Subcutaneous abdominal adipose tissue (tissue), 5 donors: Measurements from ENCODE around the gene CETN2.
"Not testable (repeated sequence)": the region's sequence is repeated elsewhere in the genome, so short reads cannot be mapped to it uniquely, and the experiment has no call there.

Experiments used
- H3K27ac ChIP-seq: one replicate; pipeline ENCODE4 v1.7.0; 2013; ENCODE audit warnings: low read depth, mild to moderate bottlenecking, inconsistent platforms, low read length, moderate library complexity
- H3K27me3 ChIP-seq, 5 donors: one replicate each; pipeline ENCODE4 v1.7.0; 2013; ENCODE audit warnings: low read length in 5 of 5, inconsistent platforms in 1 of 5; ENCODE audit not compliant: control insufficient read depth in 5 of 5, insufficient read depth in 4 of 5
- H3K36me3 ChIP-seq, 5 donors: one replicate each; pipeline ENCODE4 v1.7.0; 2013; ENCODE audit warnings: low read length in 5 of 5; ENCODE audit not compliant: control insufficient read depth in 5 of 5, insufficient read depth in 5 of 5
- H3K4me1 ChIP-seq, 5 donors: one replicate each; pipeline ENCODE4 v1.7.0; 2013; ENCODE audit warnings: low read length in 5 of 5, mild to moderate bottlenecking in 3 of 5, moderate library complexity in 1 of 5; ENCODE audit not compliant: control insufficient read depth in 5 of 5, insufficient read depth in 5 of 5
- H3K4me3 ChIP-seq, 5 donors: one replicate each; pipeline ENCODE4 v1.7.0; 2013; ENCODE audit warnings: low read length in 5 of 5, low read depth in 1 of 5
- H3K9ac ChIP-seq, 5 donors: one replicate each; pipeline ENCODE4 v1.7.0; 2013; ENCODE audit warnings: low read length in 5 of 5, mild to moderate bottlenecking in 4 of 5, moderate library complexity in 3 of 5
- H3K9me3 ChIP-seq, 5 donors: one replicate each; pipeline ENCODE4 v1.7.0; 2013; ENCODE audit warnings: low read length in 5 of 5; ENCODE audit not compliant: control insufficient read depth in 5 of 5
- donor health status: healthy.
- donor health status: healthy.
- donor health status: healthy.
- donor health status: healthy.
- donor health status: healthy.

CETN2 gene

DNA sequence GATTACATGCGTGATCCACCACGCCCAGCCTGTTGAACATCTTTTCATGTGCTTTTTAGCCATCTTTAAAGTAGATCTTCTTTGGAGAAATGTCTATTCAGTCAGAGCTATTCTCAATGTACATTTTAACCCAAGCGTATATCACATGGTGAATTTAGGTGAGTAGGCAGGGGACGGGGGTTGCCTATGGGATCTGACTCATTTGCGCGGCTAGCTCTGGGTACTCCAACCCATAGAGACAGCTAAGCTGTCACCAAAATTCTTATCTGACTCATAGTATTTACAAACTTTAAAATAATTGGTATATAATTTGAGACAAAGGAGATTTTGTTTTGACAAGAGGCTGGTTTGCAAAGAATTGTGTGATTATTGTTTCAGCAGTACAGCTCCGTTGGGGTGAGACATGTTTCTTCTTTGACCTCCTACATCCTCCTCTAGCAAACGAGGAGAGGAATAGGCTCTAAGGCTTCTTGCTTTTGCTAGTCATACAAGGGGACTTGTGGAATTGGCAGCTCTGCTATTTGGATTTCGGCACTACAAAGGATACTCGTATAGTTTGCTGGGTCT, 12.3 kb upstream of the CETN2 start:
- H3K4me1 ChIP-seq: peaks cover 0 to 3% (median 0%) of the 10 kb centered on the region in 5 donors
- H3K36me3 ChIP-seq: peaks cover 0 to 6% (median 5%) of the 10 kb centered on the region in 5 donors
- no peak overlapping the region for H3K4me3 ChIP-seq
- H3K27me3 ChIP-seq: peaks cover 0 to 10% (median 3%) of the 10 kb centered on the region in 5 donors
- peaks cover 0 to 12% (median 0%) of the 10 kb centered on the region in 5 donors for H3K9me3 ChIP-seq
- H3K9ac ChIP-seq: no peak overlapping the region
- H3K27ac ChIP-seq: no peak overlapping the region

DNA sequence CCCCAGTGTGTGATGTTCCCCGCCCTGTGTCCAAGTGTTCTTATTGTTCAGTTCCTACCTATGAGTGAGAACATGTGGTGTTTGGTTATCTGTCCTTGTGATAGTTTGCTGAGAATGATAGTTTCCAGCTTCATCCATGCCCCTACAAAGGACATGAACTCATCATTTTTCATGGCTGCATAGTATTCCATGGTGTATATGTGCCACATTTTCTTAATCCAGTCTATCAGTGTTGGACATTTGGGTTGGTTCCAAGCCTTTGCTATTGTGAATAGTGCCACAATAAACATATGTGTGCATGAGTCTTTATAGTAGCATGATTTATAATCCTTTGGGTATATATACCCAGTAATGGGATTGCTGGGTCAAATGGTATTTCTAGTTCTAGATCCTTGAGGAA, 4.9 kb upstream of the CETN2 start:
- peaks cover 2 to 27% (median 14%) of the 10 kb centered on the region in 5 donors for H3K4me1 ChIP-seq

GRCh38 chrX:152833378-152833777, 2.8 kb upstream of the CETN2 start:
- H3K36me3 ChIP-seq: peaks cover 0 to 7% (median 3%) of the 10 kb centered on the region in 5 donors
- H3K4me1 ChIP-seq: peaks cover 2 to 32% (median 19%) of the 10 kb centered on the region in 5 donors
- H3K4me3 ChIP-seq: no peak overlapping the region
- no peak overlapping the region for H3K27ac ChIP-seq
- peaks cover 0 to 3% (median 0%) of the 10 kb centered on the region in 5 donors for H3K27me3 ChIP-seq
- no peak overlapping the region for H3K9ac ChIP-seq
- H3K9me3 ChIP-seq: peaks cover 0 to 5% (median 0%) of the 10 kb centered on the region in 5 donors

More for the DNA sequence above, 4.9 kb upstream of the CETN2 start:
- H3K27ac ChIP-seq, H3K9me3 ChIP-seq, H3K27me3 ChIP-seq, H3K36me3 ChIP-seq, H3K9ac ChIP-seq, H3K4me3 ChIP-seq: not testable (repeated sequence)

DNA sequence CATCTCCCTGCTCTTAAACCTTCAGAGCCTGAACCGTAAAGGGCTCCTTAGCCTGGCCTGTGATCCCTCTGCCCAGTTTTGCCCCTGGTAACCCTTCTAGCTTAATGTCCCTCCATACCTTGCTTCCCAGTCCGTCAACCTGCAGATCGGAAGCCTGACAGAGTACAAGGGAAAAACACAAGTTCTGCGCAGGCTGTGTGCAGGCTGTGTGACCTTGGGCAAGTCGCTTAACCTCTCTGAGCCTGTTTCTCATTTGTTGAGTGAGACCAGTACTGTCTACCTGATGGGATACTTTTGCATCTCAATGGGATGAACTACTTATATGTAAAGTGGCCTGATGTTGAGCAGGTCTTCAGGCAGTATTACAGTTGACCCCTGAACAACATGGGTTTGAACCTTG, 2.0 kb upstream of the CETN2 start:
- peaks cover 0 to 15% (median 5%) of the 10 kb centered on the region in 5 donors for H3K36me3 ChIP-seq
- H3K27ac ChIP-seq: no peak overlapping the region
- H3K4me1 ChIP-seq: peaks cover 2 to 32% (median 19%) of the 10 kb centered on the region in 5 donors
- H3K9ac ChIP-seq: peak overlapping the region in 1 of 5 donors; percentile 8
- H3K4me3 ChIP-seq: peak overlapping the region in 1 of 5 donors; percentile 89
- peaks cover 0 to 3% (median 0%) of the 10 kb centered on the region in 5 donors for H3K27me3 ChIP-seq
- peaks cover 0 to 5% (median 0%) of the 10 kb centered on the region in 5 donors for H3K9me3 ChIP-seq

- peak overlapping the region; percentile 26 to 82 (median 74) for H3K9ac ChIP-seq
- peak overlapping the region; percentile 65 for H3K27ac ChIP-seq
- peaks cover 0 to 3% (median 0%) of the 10 kb centered on the region in 5 donors for H3K27me3 ChIP-seq
- peaks cover 2 to 32% (median 19%) of the 10 kb centered on the region in 5 donors for H3K4me1 ChIP-seq
- H3K4me3 ChIP-seq: peak overlapping the region; percentile 58 to 89 (median 75)
- peaks cover 0 to 17% (median 5%) of the 10 kb centered on the region in 5 donors for H3K36me3 ChIP-seq
- peaks cover 0 to 5% (median 0%) of the 10 kb centered on the region in 5 donors for H3K9me3 ChIP-seq
Measured at GRCh38 chrX:152831391-152831790, 834 bp upstream of the CETN2 start.

DNA sequence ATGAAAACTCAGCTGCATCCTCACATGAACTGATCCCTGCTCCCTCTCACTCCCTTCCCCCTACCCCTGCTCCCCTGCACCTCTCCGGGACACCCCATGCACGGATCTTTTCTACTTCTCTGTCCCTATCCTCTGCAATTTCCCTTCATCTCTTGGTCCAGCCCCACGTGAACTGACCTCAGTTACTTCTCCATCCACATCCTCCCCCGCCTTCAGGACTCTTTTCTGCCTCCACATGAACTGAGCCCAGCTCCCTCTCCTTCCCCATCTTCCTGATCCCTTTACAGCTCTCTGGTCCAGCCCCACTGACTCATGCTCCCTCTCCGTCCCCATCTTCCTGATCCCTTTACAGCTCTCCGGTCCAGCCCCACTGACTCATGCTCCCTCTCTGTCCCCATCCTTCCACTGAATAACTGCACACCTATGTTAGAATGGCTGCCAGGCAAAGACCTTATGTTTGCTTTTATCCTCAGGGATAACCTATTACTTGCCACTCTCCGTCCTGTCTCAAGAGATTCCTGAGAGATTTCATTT, 5.6 kb downstream of the CETN2 start:
- Histone ChIP-seq H3K27me3 (peaks cover 15 to 25% (median 19%) of the 10 kb centered on the region in 5 donors), H3K9ac (no peak overlapping the region), H3K9me3 (no peaks in the 10 kb centered on the region), H3K4me3 (no peak overlapping the region), H3K27ac (no peak overlapping the region), H3K36me3 (peaks cover 0 to 9% (median 2%) of the 10 kb centered on the region in 5 donors), H3K4me1 (peaks cover 0 to 3% (median 2%) of the 10 kb centered on the region in 5 donors)

- peaks cover 0 to 9% (median 2%) of the 10 kb centered on the region in 5 donors for H3K36me3 ChIP-seq
- peaks cover 17 to 25% (median 19%) of the 10 kb centered on the region in 5 donors for H3K27me3 ChIP-seq
- no peaks in the 10 kb centered on the region for H3K4me1 ChIP-seq
- no peak overlapping the region for H3K4me3 ChIP-seq
- H3K9me3 ChIP-seq: no peaks in the 10 kb centered on the region
- H3K9ac ChIP-seq: no peak overlapping the region
- H3K27ac ChIP-seq: no peak overlapping the region
Measured at GRCh38 chrX:152823657-152824056, 6.9 kb downstream of the CETN2 start.

GRCh38 chrX:152822383-152823086, 8.0 kb downstream of the CETN2 start:
- peaks cover 18 to 27% (median 21%) of the 10 kb centered on the region in 5 donors for H3K27me3 ChIP-seq
- H3K4me1 ChIP-seq: no peaks in the 10 kb centered on the region
- H3K9me3 ChIP-seq: no peaks in the 10 kb centered on the region
- no peak overlapping the region for H3K4me3 ChIP-seq
- H3K9ac ChIP-seq: no peak overlapping the region
- peaks cover 0 to 2% (median 0%) of the 10 kb centered on the region in 5 donors for H3K36me3 ChIP-seq
- no peak overlapping the region for H3K27ac ChIP-seq

DNA sequence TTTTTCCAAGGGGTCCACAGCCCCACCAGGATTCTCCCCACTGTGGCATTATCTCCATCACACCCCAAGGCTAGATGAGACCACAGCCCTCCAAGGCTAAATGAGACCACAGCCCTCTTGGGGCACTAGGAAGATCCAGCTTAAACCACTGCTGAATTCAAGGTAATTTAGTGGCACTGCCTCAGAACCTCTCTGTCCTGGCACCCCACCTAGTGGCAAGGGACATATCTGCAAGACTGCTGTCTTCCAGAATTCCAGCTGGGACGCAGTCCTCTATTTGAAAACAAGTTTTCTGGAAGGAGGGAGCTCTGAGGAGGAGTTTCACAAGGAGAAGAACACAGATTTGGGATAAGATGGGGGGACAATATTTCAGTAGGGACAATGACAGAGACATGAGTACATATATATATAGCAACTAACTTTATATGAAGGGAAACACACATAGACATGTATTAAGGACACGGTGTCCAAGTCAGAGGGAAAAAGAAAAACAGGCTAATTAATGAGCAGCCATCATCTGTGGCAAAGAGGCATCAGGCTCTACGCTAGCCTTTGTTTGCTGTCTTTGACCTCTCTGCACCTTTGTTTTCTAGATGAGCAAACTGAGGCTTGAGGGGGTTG, 9.3 kb downstream of the CETN2 start:
- Histone ChIP-seq H3K27me3 (peaks cover 18 to 26% (median 21%) of the 10 kb centered on the region in 5 donors), H3K4me1 (no peaks in the 10 kb centered on the region), H3K36me3 (no peaks in the 10 kb centered on the region), H3K9me3 (no peaks in the 10 kb centered on the region), H3K27ac (no peak overlapping the region), H3K9ac (no peak overlapping the region), H3K4me3 (no peak overlapping the region)
